DMS53 (cell line): ENCODE measurements around the gene KCNG4.
"Not testable (repeated sequence)": the region's sequence is repeated elsewhere in the genome, so short reads cannot be mapped to it uniquely, and the experiment has no call there.

Source experiments
- DNase-seq: peaks from one replicate; lab custom pipeline; 2025; lab: John Stamatoyannopoulos, UW

KCNG4 gene

GRCh38 chr16:84234321-84235241 lies 5.2 kb downstream of the KCNG4 start:
- DNase-seq: no peak

- no peak for DNase-seq
Measured at GRCh38 chr16:84233748-84234147, 6.1 kb downstream of the KCNG4 start.

- no peak for DNase-seq
Measured at GRCh38 chr16:84232969-84233368, 6.8 kb downstream of the KCNG4 start.

GRCh38 chr16:84232060-84232459 lies 7.8 kb downstream of the KCNG4 start:
- no peak for DNase-seq

- no peak for DNase-seq
Measured at GRCh38 chr16:84229471-84229870, 10.3 kb downstream of the KCNG4 start.

- peak; percentile 81 for DNase-seq
Measured at GRCh38 chr16:84228256-84228838, 11.5 kb downstream of the KCNG4 start.

- DNase-seq: no peak
Measured at GRCh38 chr16:84227548-84227947, 12.3 kb downstream of the KCNG4 start.

GRCh38 chr16:84226026-84226425 lies 13.8 kb downstream of the KCNG4 start:
- DNase-seq: no peak

GRCh38 chr16:84225571-84225970 lies 14.2 kb downstream of the KCNG4 start:
- no peak for DNase-seq

GRCh38 chr16:84225126-84225525 lies 14.7 kb downstream of the KCNG4 start:
- no peak for DNase-seq

- DNase-seq: no peak
Measured at GRCh38 chr16:84224554-84224953, 15.3 kb downstream of the KCNG4 start.

GRCh38 chr16:84223456-84223855 lies 16.4 kb downstream of the KCNG4 start:
- DNase-seq: no peak

- DNase-seq: no peak
Measured at GRCh38 chr16:84220851-84221250, 19.0 kb downstream of the KCNG4 start.

- no peak for DNase-seq
Measured at GRCh38 chr16:84218956-84219355, 20.9 kb downstream of the KCNG4 start.

- no peak for DNase-seq
Measured at GRCh38 chr16:84218176-84218823, 21.5 kb downstream of the KCNG4 start.

GRCh38 chr16:84216144-84216543 lies 23.7 kb downstream of the KCNG4 start:
- DNase-seq: not testable (repeated sequence)

GRCh38 chr16:84215531-84215930 lies 24.3 kb downstream of the KCNG4 start:
- no peak for DNase-seq

GRCh38 chr16:84214451-84215066 lies 25.3 kb downstream of the KCNG4 start:
- DNase-seq: no peak

- no peak for DNase-seq
Measured at GRCh38 chr16:84212631-84213030, 27.2 kb downstream of the KCNG4 start.

- DNase-seq: no peak
Measured at GRCh38 chr16:84212154-84212553, 27.7 kb downstream of the KCNG4 start.

GRCh38 chr16:84209989-84210388 lies 29.8 kb downstream of the KCNG4 start:
- no peak for DNase-seq

- DNase-seq: no peak
Measured at GRCh38 chr16:84207879-84208278, 31.9 kb downstream of the KCNG4 start.

GRCh38 chr16:84207251-84207650 lies 32.6 kb downstream of the KCNG4 start:
- no peak for DNase-seq
